ENCODE measurements around the gene LRRC74A.

DNA sequence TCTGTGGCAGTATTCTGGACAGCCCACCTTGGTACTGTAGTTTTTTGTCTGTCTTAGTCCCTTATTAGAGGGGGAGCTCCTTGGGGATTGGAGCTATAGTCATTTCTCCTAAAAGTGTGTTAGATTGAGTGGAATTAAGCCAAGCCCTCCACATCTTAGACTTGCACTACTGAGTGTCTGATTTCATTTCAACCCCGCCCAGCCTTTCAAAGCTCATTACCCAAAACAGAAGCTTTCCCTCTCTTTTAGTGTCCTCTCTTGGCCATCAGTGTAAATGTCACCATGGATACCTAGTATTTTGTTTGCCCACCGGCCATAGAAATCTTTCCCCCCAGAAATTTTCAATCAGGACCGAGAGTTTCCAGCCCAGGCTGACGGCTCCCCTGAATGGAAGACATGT, 74.5 kb downstream of the LRRC74A start:
- TF ChIP-seq, protein P1, sequence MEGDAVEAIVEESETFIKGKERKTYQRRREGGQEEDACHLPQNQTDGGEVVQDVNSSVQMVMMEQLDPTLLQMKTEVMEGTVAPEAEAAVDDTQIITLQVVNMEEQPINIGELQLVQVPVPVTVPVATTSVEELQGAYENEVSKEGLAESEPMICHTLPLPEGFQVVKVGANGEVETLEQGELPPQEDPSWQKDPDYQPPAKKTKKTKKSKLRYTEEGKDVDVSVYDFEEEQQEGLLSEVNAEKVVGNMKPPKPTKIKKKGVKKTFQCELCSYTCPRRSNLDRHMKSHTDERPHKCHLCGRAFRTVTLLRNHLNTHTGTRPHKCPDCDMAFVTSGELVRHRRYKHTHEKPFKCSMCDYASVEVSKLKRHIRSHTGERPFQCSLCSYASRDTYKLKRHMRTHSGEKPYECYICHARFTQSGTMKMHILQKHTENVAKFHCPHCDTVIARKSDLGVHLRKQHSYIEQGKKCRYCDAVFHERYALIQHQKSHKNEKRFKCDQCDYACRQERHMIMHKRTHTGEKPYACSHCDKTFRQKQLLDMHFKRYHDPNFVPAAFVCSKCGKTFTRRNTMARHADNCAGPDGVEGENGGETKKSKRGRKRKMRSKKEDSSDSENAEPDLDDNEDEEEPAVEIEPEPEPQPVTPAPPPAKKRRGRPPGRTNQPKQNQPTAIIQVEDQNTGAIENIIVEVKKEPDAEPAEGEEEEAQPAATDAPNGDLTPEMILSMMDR (IDR thresholded peaks at IDR 0.05 in 8 of 11, conservative IDR thresholded peaks at IDR 0.05 in 3 of 11) = no peak
- no peak for TF ChIP-seq POLR2A (IDR thresholded peaks at IDR 0.05)
- TF ChIP-seq POLR2AphosphoS5 (IDR thresholded peaks at IDR 0.05) = no peak

Data from spleen (tissue), 7 donors.